Lower leg skin (tissue), 3 donors: Measurements from ENCODE around the gene BMP8B.
"Not testable (repeated sequence)": the region's sequence is repeated elsewhere in the genome, so short reads cannot be mapped to it uniquely, and the experiment has no call there.

Experiments used
- POLR2A ChIP-seq, 2 donors: fragments of 450-650 bp; IDR thresholded peaks; one replicate each; pipeline ENCODE4 v1.6.1; 2016 to 2017; ENCODE audit warnings: antibody characterized with exemption in 2 of 2, mild to moderate bottlenecking in 1 of 2, moderate library complexity in 1 of 2
- TF ChIP-seq, protein P1 (sequence below), 3 donors: fragments of 450-650 bp; IDR thresholded peaks; one replicate each; pipeline ENCODE4 v1.5.1; 2016; ENCODE audit warnings: antibody characterized with exemption in 3 of 3, mild to moderate bottlenecking in 3 of 3, moderate library complexity in 2 of 3

DNA sequence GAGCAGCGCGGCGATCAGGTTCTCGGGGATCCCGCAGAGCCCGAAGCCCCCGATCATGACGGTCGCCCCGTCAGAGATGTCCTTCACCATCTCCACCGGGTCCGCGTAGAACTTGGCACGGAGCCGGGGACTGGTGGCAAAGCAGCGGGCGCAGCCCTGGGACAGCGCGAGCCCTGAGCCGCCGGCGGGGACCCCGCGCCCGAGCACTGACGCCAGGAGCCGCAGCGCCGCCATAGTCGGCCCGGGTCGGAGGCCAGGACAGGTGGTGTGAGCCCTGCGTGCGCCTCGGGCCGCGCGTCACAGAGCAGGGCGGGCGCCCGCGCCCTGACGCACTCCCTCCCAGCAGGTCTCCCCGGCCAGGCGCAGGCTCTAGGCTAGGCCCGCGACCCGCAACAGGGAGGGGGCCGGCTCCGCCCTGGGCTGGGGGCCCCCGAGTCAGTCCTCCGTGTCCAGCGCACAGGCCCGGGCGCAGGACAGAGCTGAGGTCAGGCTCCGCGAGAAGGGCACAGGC, 17.6 kb downstream of the BMP8B start, which contains the start of gene OXCT2:
- TF ChIP-seq, protein P1, sequence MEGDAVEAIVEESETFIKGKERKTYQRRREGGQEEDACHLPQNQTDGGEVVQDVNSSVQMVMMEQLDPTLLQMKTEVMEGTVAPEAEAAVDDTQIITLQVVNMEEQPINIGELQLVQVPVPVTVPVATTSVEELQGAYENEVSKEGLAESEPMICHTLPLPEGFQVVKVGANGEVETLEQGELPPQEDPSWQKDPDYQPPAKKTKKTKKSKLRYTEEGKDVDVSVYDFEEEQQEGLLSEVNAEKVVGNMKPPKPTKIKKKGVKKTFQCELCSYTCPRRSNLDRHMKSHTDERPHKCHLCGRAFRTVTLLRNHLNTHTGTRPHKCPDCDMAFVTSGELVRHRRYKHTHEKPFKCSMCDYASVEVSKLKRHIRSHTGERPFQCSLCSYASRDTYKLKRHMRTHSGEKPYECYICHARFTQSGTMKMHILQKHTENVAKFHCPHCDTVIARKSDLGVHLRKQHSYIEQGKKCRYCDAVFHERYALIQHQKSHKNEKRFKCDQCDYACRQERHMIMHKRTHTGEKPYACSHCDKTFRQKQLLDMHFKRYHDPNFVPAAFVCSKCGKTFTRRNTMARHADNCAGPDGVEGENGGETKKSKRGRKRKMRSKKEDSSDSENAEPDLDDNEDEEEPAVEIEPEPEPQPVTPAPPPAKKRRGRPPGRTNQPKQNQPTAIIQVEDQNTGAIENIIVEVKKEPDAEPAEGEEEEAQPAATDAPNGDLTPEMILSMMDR (IDR thresholded peaks at IDR 0.05): not testable (repeated sequence)
- TF ChIP-seq POLR2A (IDR thresholded peaks at IDR 0.05): not testable (repeated sequence)
